Panc1 (cell line): ENCODE measurements around the gene THRB. TPM values are rescaled to one million over a fixed set of nuclear protein-coding genes. Genes with fewer than 3 reads are reported as not detected.
A peak's percentile ranks its signal among the peaks of the same experiment; 100 is the strongest.

Experiments used
- ATAC-seq: fragments of 200-7000 bp; cut with Tn5 transposase; 2 replicates; pipeline ENCODE4 v1.9.1; 2020; ENCODE audit warnings: mild to moderate bottlenecking, moderate library complexity
- BruUV-seq: library from RNA; stranded (reverse); fragments of 400-500 nt; replicated peaks from 2 replicates; lab custom pipeline; 2021; lab: Mats Ljungman, UMichigan
- CTCF ChIA-PET: fragments of 300-600 bp; sonication (Branson Sonifier 250); formaldehyde crosslinking; loops from one replicate; lab custom pipeline; 2022; ENCODE audit warnings: antibody characterized with exemption; lab: Charles Lee
- POLR2A ChIA-PET: fragments of 300-600 bp; sonication (Branson Sonifier 250); formaldehyde crosslinking; loops from one replicate; lab custom pipeline; 2022; ENCODE audit warnings: antibody characterized with exemption; lab: Charles Lee
- DNase-seq: peaks from one replicate; pipeline ENCODE4 v3.0.0-alpha.2; 2010; ENCODE audit warnings: low read depth, low spot score
- H3K27ac ChIP-seq: 2 replicates; pipeline ENCODE4 v1.5.1; 2011; ENCODE audit warnings: mild to moderate bottlenecking, low read length, inconsistent platforms
- H3K27me3 ChIP-seq: fragments of 200-500 bp; sonication (Bioruptor generic); 2 replicates; pipeline ENCODE4 v1.6.0; 2014; ENCODE audit warnings: low read length, inconsistent platforms; ENCODE audit not compliant: control insufficient read depth, insufficient read depth
- H3K36me3 ChIP-seq: fragments of 200-500 bp; sonication (Bioruptor generic); 2 replicates; pipeline ENCODE4 v1.5.1; 2014; ENCODE audit warnings: inconsistent platforms, mild to moderate bottlenecking, low read length, moderate library complexity; ENCODE audit not compliant: control insufficient read depth, insufficient read depth
- H3K4me1 ChIP-seq: 2 replicates; pipeline ENCODE4 v1.5.1; 2011; ENCODE audit warnings: inconsistent platforms, mild to moderate bottlenecking, low read length, moderate library complexity; ENCODE audit not compliant: control insufficient read depth, insufficient read depth
- H3K4me3 ChIP-seq, 2 experiments: 2 replicates each; pipeline ENCODE4 v1.5.1; 2011 to 2012; ENCODE audit warnings: low read depth in 2 of 2, low read length in 2 of 2, mild to moderate bottlenecking in 2 of 2, inconsistent platforms in 1 of 2, moderate library complexity in 1 of 2
- H3K9me3 ChIP-seq: fragments of 200-500 bp; sonication (Bioruptor generic); 2 replicates; pipeline ENCODE4 v1.5.1; 2014; ENCODE audit warnings: low read depth, mild to moderate bottlenecking, inconsistent platforms, low read length, moderate library complexity; ENCODE audit not compliant: control insufficient read depth, insufficient read depth
- POLR2AphosphoS5 ChIP-seq: IDR thresholded peaks from 2 replicates; pipeline ENCODE4 v1.6.1; 2012; ENCODE audit warnings: mild to moderate bottlenecking, low read depth, low read length, moderate library complexity
- SIN3A ChIP-seq: IDR thresholded peaks from 2 replicates; pipeline ENCODE4 v1.6.1; 2012; ENCODE audit warnings: low read depth, mild to moderate bottlenecking, low read length, moderate library complexity, borderline replicate concordance; ENCODE audit not compliant: insufficient read depth
- TCF7L2 ChIP-seq: IDR thresholded peaks from 2 replicates; pipeline ENCODE4 v1.6.1; 2011; ENCODE audit warnings: mild to moderate bottlenecking, low read depth, low read length, inconsistent platforms
- in situ Hi-C: cut with HindIII; loops from 2 replicates; pipeline ENCODE4 v1.10.0; 2016; ENCODE audit warnings: low sequenced_read_pairs, low pct_unique_long_range_greater_than_20kb
- intact Hi-C: fragments of 100-400 bp; cut with micrococcal nuclease; formaldehyde crosslinking; loops from one replicate; pipeline ENCODE4 v1.10.0; 2022; ENCODE audit not compliant: unreplicated experiment
- total RNA-seq: library from RNA; stranded (reverse); gene quantifications from one replicate; pipeline ENCODE4 v1.2.1, GENCODE V29; 2021; ENCODE audit not compliant: unreplicated experiment
- TF ChIP-seq, protein P1 (sequence below): fragments of 450-650 bp; IDR thresholded peaks from 2 replicates; pipeline ENCODE4 v1.5.1; 2017; ENCODE audit warnings: mild to moderate bottlenecking
- TF ChIP-seq, protein P2 (sequence below), 2 experiments: IDR thresholded peaks; 2 replicates each; pipeline ENCODE4 v1.6.1; 2011 to 2012; ENCODE audit warnings: low read depth in 2 of 2, control low read depth in 1 of 2, low read length in 1 of 2, mild to moderate bottlenecking in 1 of 2, moderate library complexity in 1 of 2; ENCODE audit not compliant: insufficient read depth in 1 of 2

THRB gene
- total RNA-seq, 1 experiment from 2014 or later, result 3.9 TPM

DNA sequence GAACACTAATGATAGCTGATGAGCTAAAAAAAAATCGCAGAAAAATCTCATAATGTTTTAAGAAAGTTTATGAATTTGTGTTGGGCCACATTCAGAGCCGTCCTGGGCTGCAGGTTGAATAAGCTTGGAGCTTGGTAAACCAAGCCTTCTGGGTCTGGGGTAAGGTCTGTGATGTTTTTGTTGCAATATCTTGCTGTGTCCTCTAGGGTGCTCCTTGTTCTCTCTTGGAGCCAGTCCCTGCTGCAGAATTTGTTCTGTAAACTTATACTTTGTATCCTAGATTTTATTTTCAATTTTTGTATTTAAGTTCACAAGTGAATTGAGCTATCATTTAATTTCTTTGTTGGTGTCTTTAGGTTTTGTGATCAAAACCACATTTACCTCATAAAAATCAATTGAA is 405.9 kb downstream of the THRB start:
- intact Hi-C loops (no loop called here), in situ Hi-C loops (no loop called here)
- H3K36me3 ChIP-seq, result no peaks in the 10 kb centered on the region
- no peaks in the 10 kb centered on the region for H3K27me3 ChIP-seq
- no peak for DNase-seq
- H3K27ac ChIP-seq, result no peak overlapping the region
- TF ChIP-seq TCF7L2, result no peak
- TF ChIP-seq, protein P1, sequence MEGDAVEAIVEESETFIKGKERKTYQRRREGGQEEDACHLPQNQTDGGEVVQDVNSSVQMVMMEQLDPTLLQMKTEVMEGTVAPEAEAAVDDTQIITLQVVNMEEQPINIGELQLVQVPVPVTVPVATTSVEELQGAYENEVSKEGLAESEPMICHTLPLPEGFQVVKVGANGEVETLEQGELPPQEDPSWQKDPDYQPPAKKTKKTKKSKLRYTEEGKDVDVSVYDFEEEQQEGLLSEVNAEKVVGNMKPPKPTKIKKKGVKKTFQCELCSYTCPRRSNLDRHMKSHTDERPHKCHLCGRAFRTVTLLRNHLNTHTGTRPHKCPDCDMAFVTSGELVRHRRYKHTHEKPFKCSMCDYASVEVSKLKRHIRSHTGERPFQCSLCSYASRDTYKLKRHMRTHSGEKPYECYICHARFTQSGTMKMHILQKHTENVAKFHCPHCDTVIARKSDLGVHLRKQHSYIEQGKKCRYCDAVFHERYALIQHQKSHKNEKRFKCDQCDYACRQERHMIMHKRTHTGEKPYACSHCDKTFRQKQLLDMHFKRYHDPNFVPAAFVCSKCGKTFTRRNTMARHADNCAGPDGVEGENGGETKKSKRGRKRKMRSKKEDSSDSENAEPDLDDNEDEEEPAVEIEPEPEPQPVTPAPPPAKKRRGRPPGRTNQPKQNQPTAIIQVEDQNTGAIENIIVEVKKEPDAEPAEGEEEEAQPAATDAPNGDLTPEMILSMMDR, result peak; percentile 42
- ChIA-PET CTCF (no interaction called here), POLR2A (no interaction called here)
- BruUV-seq, result no TSS peak
- H3K9me3 ChIP-seq, result no peaks in the 10 kb centered on the region
- H3K4me1 ChIP-seq, result no peaks in the 10 kb centered on the region
- no peak for ATAC-seq
- H3K4me3 ChIP-seq, result no peak overlapping the region

DNA sequence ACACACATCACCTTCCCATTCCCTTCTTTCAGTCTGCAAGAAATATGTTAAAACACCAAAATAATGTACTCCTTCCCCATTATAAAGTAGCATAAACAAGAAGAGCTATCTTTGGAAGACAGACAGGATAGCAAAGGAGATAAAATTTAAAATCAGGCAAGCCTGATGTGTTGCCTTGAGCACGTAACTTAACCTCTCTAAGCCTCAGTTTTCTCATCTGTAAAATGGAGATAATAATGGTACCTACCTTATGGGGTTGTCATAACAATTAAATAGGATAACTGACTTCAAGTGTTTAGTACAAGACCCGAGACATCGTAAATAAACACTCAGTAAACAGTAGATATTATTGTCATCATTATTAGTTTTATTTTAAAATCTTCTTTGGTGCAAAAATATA is 407.2 kb downstream of the THRB start:
- Histone ChIP-seq H3K9me3 (no peaks in the 10 kb centered on the region), H3K27me3 (no peaks in the 10 kb centered on the region), H3K4me1 (no peaks in the 10 kb centered on the region), H3K36me3 (no peaks in the 10 kb centered on the region), H3K27ac (no peak overlapping the region), H3K4me3 (no peak overlapping the region)
- intact Hi-C loops (no loop called here), in situ Hi-C loops (no loop called here)
- DNase-seq, result no peak
- TF ChIP-seq POLR2AphosphoS5 (no peak), SIN3A (no peak), TCF7L2 (no peak)
- TF ChIP-seq, protein P1, result no peak
- TF ChIP-seq, protein P2, sequence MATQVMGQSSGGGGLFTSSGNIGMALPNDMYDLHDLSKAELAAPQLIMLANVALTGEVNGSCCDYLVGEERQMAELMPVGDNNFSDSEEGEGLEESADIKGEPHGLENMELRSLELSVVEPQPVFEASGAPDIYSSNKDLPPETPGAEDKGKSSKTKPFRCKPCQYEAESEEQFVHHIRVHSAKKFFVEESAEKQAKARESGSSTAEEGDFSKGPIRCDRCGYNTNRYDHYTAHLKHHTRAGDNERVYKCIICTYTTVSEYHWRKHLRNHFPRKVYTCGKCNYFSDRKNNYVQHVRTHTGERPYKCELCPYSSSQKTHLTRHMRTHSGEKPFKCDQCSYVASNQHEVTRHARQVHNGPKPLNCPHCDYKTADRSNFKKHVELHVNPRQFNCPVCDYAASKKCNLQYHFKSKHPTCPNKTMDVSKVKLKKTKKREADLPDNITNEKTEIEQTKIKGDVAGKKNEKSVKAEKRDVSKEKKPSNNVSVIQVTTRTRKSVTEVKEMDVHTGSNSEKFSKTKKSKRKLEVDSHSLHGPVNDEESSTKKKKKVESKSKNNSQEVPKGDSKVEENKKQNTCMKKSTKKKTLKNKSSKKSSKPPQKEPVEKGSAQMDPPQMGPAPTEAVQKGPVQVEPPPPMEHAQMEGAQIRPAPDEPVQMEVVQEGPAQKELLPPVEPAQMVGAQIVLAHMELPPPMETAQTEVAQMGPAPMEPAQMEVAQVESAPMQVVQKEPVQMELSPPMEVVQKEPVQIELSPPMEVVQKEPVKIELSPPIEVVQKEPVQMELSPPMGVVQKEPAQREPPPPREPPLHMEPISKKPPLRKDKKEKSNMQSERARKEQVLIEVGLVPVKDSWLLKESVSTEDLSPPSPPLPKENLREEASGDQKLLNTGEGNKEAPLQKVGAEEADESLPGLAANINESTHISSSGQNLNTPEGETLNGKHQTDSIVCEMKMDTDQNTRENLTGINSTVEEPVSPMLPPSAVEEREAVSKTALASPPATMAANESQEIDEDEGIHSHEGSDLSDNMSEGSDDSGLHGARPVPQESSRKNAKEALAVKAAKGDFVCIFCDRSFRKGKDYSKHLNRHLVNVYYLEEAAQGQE (IDR thresholded peaks at IDR 0.05; ENCODE audit: insufficient read depth in 1 of 2, low read depth in 2 of 2, low read length in 1 of 2), result no peak
- POLR2A ChIA-PET, result no interaction called here
- BruUV-seq, result no TSS peak
- CTCF ChIA-PET, result no interaction called here
- no peak for ATAC-seq
